VCaP (cell line): ENCODE results near the gene UBE2E2.

Experiments used
- H3K27ac ChIP-seq: fragments of 450-650 bp; 2 replicates; pipeline ENCODE4 v1.5.1; 2017
- CTCF ChIP-seq: fragments of 450-650 bp; conservative IDR thresholded peaks from 2 replicates; pipeline ENCODE4 v1.5.1; 2017; ENCODE audit warnings: mild to moderate bottlenecking, moderate library complexity

UBE2E2 gene

GRCh38 chr3:23262766-23263165, 59.6 kb downstream of the UBE2E2 start:
- no peak for TF ChIP-seq CTCF

GRCh38 chr3:23263796-23264195, 60.7 kb downstream of the UBE2E2 start:
- no peak overlapping the region for H3K27ac ChIP-seq
- no peak for TF ChIP-seq CTCF

More at GRCh38 chr3:23262766-23263165, 59.6 kb downstream of the UBE2E2 start:
- no peak overlapping the region for H3K27ac ChIP-seq

- H3K27ac ChIP-seq = no peak overlapping the region
Measured at GRCh38 chr3:23264413-23264812, 61.3 kb downstream of the UBE2E2 start.

GRCh38 chr3:23270423-23270822, 67.3 kb downstream of the UBE2E2 start:
- H3K27ac ChIP-seq = no peak overlapping the region

More at GRCh38 chr3:23264413-23264812, 61.3 kb downstream of the UBE2E2 start:
- no peak for TF ChIP-seq CTCF

GRCh38 chr3:23271876-23272741, 69.0 kb downstream of the UBE2E2 start:
- TF ChIP-seq CTCF = no peak
- H3K27ac ChIP-seq = no peak overlapping the region

More at GRCh38 chr3:23270423-23270822, 67.3 kb downstream of the UBE2E2 start:
- TF ChIP-seq CTCF = no peak

GRCh38 chr3:23272820-23273219, 69.7 kb downstream of the UBE2E2 start:
- H3K27ac ChIP-seq = no peak overlapping the region

GRCh38 chr3:23275061-23275460, 71.9 kb downstream of the UBE2E2 start:
- TF ChIP-seq CTCF = no peak
- H3K27ac ChIP-seq = no peak overlapping the region

More at GRCh38 chr3:23272820-23273219, 69.7 kb downstream of the UBE2E2 start:
- no peak for TF ChIP-seq CTCF
